AG09319 (cell line): ENCODE data around the gene CRB3.
"Not testable (repeated sequence)": the region's sequence is repeated elsewhere in the genome, so short reads cannot be mapped to it uniquely, and the experiment has no call there.

Experiments
- DNase-seq: peaks from one replicate; pipeline ENCODE4 v3.0.0-alpha.2; 2010; ENCODE audit warnings: low read depth; ENCODE audit errors: extremely low read depth
- TF ChIP-seq, protein P1 (sequence below): IDR thresholded peaks from 2 replicates; pipeline ENCODE4 v1.5.1; 2011; ENCODE audit warnings: low read depth, mild to moderate bottlenecking, inconsistent platforms, low read length, moderate library complexity

Gene CRB3

GRCh38 chr19:6501740-6502648 lies 37.9 kb downstream of the CRB3 start, which contains the start of gene TUBB4A:
TUBB4A (minus strand) TSS chr19:6502309; CDS start chr19:6502212, 97 bp downstream.
- DNase-seq: no peak

GRCh38 chr19:6503407-6504201 lies 39.5 kb downstream of the CRB3 start:
- TF ChIP-seq, protein P1, sequence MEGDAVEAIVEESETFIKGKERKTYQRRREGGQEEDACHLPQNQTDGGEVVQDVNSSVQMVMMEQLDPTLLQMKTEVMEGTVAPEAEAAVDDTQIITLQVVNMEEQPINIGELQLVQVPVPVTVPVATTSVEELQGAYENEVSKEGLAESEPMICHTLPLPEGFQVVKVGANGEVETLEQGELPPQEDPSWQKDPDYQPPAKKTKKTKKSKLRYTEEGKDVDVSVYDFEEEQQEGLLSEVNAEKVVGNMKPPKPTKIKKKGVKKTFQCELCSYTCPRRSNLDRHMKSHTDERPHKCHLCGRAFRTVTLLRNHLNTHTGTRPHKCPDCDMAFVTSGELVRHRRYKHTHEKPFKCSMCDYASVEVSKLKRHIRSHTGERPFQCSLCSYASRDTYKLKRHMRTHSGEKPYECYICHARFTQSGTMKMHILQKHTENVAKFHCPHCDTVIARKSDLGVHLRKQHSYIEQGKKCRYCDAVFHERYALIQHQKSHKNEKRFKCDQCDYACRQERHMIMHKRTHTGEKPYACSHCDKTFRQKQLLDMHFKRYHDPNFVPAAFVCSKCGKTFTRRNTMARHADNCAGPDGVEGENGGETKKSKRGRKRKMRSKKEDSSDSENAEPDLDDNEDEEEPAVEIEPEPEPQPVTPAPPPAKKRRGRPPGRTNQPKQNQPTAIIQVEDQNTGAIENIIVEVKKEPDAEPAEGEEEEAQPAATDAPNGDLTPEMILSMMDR: no peak
- no peak for DNase-seq

More at GRCh38 chr19:6501740-6502648, 37.9 kb downstream of the CRB3 start, which contains the start of gene TUBB4A:
- TF ChIP-seq, protein P1: no peak

DNA sequence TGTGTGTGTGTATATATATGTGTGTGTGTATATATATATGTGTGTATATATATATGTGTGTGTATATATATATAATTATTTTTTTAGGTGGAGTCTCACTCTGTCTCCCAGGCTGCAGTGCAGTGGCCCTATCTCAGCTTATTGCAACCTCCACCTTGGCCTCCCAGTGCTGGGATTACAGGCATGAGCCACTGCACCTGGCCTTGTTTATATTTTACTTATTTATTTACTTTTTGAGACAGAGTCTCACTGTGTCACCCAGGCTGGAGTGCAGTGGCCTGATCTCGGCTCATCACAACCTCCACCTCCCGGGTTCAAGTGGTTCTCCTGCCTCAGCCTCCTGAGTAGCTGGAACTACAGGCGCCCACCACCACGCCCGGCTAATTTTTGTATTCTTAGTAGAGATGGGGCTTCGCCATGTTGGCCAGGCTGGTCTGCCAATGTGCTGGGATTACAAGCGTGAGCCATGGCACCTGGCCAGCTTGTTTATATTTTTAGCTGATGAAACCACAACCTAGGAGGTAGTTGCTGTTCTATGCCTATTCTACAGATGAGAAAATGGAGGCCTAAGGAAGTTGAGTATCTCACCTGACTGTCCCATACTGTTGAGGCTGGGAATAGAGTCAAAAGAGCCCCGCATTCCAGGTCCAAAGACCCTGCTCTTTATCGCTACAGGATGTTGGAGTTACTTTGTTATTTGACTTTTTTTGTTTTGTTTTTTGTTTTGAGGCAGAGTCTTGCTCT lies 44.1 kb downstream of the CRB3 start:
- not testable (repeated sequence) for DNase-seq

- TF ChIP-seq, protein P1: no peak
- no peak for DNase-seq
These were observed 45.3 kb downstream of the CRB3 start for GRCh38 chr19:6509118-6509971.

DNA sequence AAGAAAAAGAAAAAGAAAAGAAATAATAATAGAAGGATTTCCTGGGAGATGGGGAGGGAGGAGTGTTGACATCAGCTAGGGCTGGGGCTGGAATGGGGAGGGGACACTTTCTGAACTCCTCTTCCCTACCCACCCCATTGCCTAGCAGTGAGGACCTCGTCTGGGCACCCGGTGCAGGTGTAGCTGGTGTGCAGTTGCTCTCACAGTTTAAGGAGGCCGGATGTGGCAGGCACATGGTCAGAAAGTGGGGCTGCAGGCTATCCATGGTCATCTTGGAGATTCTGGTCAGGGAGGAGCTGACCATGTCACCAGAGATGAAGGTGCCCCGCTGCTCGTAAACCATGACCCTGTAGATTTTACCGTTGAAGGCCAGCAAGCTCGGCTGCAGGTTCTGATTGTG lies 46.5 kb downstream of the CRB3 start:
- TF ChIP-seq, protein P1: no peak
- DNase-seq: no peak

DNA sequence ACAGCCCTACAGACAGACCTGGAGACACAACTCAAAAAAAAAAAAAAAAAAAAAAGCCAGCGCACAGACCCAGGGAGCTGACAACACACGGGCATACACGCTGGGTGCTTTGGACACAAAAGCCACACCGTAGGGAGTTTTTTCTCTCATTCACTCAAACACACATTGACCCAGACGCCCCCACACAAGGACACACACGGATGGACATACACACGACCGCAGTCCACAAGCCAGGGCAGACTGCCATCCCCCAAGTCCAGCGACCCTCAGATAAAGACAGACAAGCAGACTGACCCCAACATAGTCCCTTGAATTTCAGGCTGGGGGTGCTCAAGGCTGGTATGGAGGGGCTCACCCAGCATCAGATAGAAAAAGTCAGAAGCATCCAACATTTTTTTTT lies 50.0 kb downstream of the CRB3 start:
- TF ChIP-seq, protein P1: no peak
- no peak for DNase-seq
